Measurements from ENCODE around the gene GRM5.

GRCh38 chr11:88651556-88651955 is 414.2 kb downstream of the GRM5 start:
- TF ChIP-seq HNF4G (IDR thresholded peaks at IDR 0.05) (no peak), CTCF (IDR thresholded peaks at IDR 0.05; ENCODE audit: low read depth, low read length, missing input control) (no peak), FOXA2 (IDR thresholded peaks at IDR 0.05) (no peak)
